Esophagus muscularis mucosa (tissue), 4 donors: ENCODE measurements around the gene SLC37A4.

Source experiments
- CTCF ChIP-seq, 3 experiments: fragments of 200-600 bp in 2 of 3; fragments of 450-650 bp in 1 of 3; sonication (generic) in 2 of 3; IDR thresholded peaks; one replicate each; pipeline ENCODE4 v1.5.1; 2017 to 2019; ENCODE audit warnings: antibody characterized with exemption in 3 of 3, mild to moderate bottlenecking in 2 of 3, moderate library complexity in 1 of 3
- EP300 ChIP-seq: sonication (generic); formaldehyde crosslinking; IDR thresholded peaks from one replicate; pipeline ENCODE4 v1.6.1; 2017; ENCODE audit warnings: antibody characterized with exemption
- POLR2A ChIP-seq: fragments of 450-650 bp; IDR thresholded peaks from one replicate; pipeline ENCODE4 v1.6.1; 2017; ENCODE audit warnings: antibody characterized with exemption, moderate library complexity, mild to moderate bottlenecking, low read depth
- POLR2AphosphoS5 ChIP-seq, 2 donors: sonication (generic); formaldehyde crosslinking; IDR thresholded peaks; one replicate each; pipeline ENCODE4 v1.6.1; 2017; ENCODE audit warnings: antibody characterized with exemption in 2 of 2

- no peak for TF ChIP-seq CTCF (IDR thresholded peaks at IDR 0.05)
- no peak for TF ChIP-seq POLR2AphosphoS5 (IDR thresholded peaks at IDR 0.05)
- TF ChIP-seq EP300: no peak
- TF ChIP-seq POLR2A: no peak
Measured at GRCh38 chr11:118998388-118998717, 32.3 kb downstream of the SLC37A4 start.
